OCI-LY7 (cell line): ENCODE results near the gene PTPN13.

Experiments used
- CTCF ChIP-seq: fragments of 200-600 bp; sonication (generic); conservative IDR thresholded peaks from 2 replicates; pipeline ENCODE4 v1.5.1; 2014; ENCODE audit warnings: mild to moderate bottlenecking, antibody characterized with exemption, low read length, moderate library complexity, mixed read lengths
- EZH2phosphoT487 ChIP-seq: fragments of 200-600 bp; sonication (generic); IDR thresholded peaks from 2 replicates; pipeline ENCODE4 v1.6.1; 2018; ENCODE audit warnings: low read depth, borderline replicate concordance, mild to moderate bottlenecking, mixed run types, antibody characterized with exemption, low read length, moderate library complexity, mixed read lengths

DNA sequence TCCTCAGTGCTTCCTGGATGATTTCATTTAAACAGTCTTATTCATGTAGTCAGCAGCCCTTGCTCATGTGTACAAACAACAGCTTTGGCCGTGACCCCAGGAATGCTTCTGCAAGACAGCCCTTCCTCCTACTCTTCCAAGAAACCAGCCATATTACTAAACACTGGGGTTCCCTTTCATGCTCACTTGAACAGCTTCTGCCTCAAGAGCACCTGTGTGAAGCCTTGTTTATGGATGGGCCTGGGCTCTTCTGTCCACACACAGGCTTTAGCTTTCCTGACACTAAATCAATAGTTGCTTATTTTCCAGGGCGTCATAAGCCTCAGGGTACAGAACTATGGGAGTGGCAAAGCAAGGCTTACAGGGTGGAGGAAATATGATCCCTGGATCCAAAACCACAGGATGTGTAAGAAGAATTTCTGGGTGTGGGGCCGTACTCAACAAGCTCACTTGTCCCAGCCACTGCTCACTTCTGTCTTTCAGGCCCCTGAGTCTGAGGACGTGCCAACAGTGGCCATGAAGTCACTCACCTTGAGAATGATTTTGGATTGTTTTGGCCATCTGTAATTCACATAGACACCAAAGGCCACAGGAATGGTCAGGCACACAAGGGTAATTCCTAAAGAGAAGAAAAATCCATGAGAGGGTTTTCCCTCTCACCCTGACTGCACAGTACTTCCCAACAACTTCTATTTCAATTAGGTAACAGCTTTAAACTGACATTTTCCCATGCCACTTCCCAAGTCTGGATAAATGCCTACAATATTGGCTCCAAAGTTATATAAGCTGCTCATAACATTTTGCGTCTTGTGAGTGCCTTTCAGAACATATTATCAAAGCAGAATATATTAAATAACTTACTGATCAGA lies 237.4 kb downstream of the PTPN13 start:
- TF ChIP-seq CTCF (no peak), EZH2phosphoT487 (no peak)
